Chondrocyte (in vitro differentiated cells): Measurements from ENCODE around the gene STS. TPM values are rescaled to one million over a fixed set of nuclear protein-coding genes. Genes with fewer than 3 reads are reported as not detected.

Source experiments
- DNase-seq: peaks from one replicate; pipeline ENCODE4 v3.0.0; 2021; ENCODE audit warnings: mixed read lengths, low spot score
- H3K27ac Mint-ChIP-seq: one replicate; pipeline ENCODE4 v1.8.0; 2021; ENCODE audit warnings: mild to moderate bottlenecking, moderate library complexity, mixed read lengths; ENCODE audit not compliant: unreplicated experiment
- H3K27me3 Mint-ChIP-seq: 2 replicates; pipeline ENCODE4 v1.8.0; 2021; ENCODE audit warnings: low read depth, mixed read lengths
- H3K36me3 Mint-ChIP-seq: 2 replicates; pipeline ENCODE4 v1.8.0; 2021; ENCODE audit warnings: low read depth, mixed read lengths
- H3K4me1 Mint-ChIP-seq: 2 replicates; pipeline ENCODE4 v1.8.0; 2021; ENCODE audit warnings: low read depth, mild to moderate bottlenecking, mixed read lengths
- H3K4me3 Mint-ChIP-seq: one replicate; pipeline ENCODE4 v1.8.0; 2021; ENCODE audit warnings: mild to moderate bottlenecking, moderate library complexity, mixed read lengths; ENCODE audit not compliant: unreplicated experiment
- H3K9me3 Mint-ChIP-seq: 2 replicates; pipeline ENCODE4 v1.8.0; 2021; ENCODE audit warnings: low read depth, mixed read lengths
- total RNA-seq: library from RNA; stranded (reverse); gene quantifications from 3 replicates; pipeline ENCODE4 v1.2.1, GENCODE V29; 2021
- TF ChIP-seq, protein P1 (sequence below): fragments of 200-600 bp; sonication (generic); IDR thresholded peaks from 2 replicates; pipeline ENCODE4 v1.5.0; 2021; ENCODE audit warnings: antibody characterized with exemption, mild to moderate bottlenecking, moderate library complexity

Gene STS
- total RNA-seq, 1 donor from 2014 or later, result 12.1 TPM

DNA sequence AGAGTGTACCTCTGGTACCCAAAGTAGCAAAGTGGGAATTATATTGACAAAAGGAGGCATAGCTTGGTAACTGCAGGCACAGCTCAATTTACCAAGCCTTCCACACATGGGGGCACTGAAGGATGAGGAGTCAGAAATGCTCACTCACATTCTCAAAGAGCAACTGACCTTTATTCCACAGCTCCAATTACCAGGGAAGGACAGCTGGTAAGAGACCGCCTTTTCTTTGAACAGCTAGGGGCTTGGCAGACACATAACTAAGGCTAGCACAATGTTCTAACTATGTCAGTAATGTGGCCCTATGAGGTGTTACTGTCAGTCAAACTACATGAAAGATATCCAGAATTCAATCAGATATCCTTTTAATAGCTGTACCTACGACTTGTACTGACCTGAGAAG lies 20.5 kb upstream of the STS start:
- Mint-ChIP-seq H3K36me3 (peaks cover 3% of the 10 kb centered on the region), H3K9me3 (no peaks in the 10 kb centered on the region), H3K4me3 (no peak overlapping the region), H3K4me1 (peaks cover 3% of the 10 kb centered on the region), H3K27ac (no peak overlapping the region), H3K27me3 (no peaks in the 10 kb centered on the region)
- DNase-seq, result no peak
- TF ChIP-seq, protein P1, sequence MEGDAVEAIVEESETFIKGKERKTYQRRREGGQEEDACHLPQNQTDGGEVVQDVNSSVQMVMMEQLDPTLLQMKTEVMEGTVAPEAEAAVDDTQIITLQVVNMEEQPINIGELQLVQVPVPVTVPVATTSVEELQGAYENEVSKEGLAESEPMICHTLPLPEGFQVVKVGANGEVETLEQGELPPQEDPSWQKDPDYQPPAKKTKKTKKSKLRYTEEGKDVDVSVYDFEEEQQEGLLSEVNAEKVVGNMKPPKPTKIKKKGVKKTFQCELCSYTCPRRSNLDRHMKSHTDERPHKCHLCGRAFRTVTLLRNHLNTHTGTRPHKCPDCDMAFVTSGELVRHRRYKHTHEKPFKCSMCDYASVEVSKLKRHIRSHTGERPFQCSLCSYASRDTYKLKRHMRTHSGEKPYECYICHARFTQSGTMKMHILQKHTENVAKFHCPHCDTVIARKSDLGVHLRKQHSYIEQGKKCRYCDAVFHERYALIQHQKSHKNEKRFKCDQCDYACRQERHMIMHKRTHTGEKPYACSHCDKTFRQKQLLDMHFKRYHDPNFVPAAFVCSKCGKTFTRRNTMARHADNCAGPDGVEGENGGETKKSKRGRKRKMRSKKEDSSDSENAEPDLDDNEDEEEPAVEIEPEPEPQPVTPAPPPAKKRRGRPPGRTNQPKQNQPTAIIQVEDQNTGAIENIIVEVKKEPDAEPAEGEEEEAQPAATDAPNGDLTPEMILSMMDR, result no peak

GRCh38 chrX:7131621-7132020 lies 15.9 kb upstream of the STS start:
- no peaks in the 10 kb centered on the region for H3K9me3 Mint-ChIP-seq
- no peaks in the 10 kb centered on the region for H3K36me3 Mint-ChIP-seq
- H3K4me3 Mint-ChIP-seq, result no peak overlapping the region
- no peak for DNase-seq
- H3K27me3 Mint-ChIP-seq, result no peaks in the 10 kb centered on the region
- TF ChIP-seq, protein P1, result no peak
- peaks cover 21% of the 10 kb centered on the region for H3K4me1 Mint-ChIP-seq
- H3K27ac Mint-ChIP-seq, result no peak overlapping the region

DNA sequence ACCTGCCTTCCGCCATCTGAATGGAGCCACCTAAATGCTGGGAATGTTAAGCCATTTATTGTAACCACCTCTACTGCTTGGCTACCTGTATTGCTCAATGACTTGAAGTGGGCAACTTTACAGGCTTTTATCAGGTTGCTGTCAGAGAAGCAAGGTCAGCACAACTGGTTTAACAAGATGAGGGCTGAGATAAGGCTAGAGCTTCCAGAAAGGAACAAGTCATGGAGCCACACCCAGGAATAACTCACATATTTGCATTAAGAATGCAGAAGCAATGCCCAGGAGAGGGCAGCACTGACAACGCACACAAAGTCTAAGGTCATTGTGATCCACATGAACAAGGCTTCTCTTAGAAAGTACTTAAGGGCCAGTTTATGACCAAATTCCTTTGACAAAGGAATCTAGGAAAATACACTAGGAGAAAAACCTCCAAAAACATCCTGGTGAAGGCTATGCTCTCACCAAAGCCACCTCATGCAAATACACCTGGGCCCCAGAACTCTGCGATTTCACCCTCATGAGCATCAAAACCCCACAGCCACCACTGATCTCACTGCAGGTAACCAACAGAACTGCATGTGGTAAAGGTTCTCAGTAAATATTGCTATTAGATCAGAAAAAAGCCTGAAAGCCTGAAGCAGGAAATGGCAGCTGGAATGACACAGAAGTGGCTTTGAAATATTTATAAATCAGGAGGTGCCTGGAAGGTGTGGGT lies 15.0 kb upstream of the STS start:
- DNase-seq, result no peak
- TF ChIP-seq, protein P1, result peak; percentile 85
- Mint-ChIP-seq H3K27me3 (no peaks in the 10 kb centered on the region), H3K4me3 (no peak overlapping the region), H3K27ac (peak overlapping the region; percentile 69), H3K9me3 (no peaks in the 10 kb centered on the region), H3K36me3 (no peaks in the 10 kb centered on the region), H3K4me1 (peaks cover 21% of the 10 kb centered on the region)

GRCh38 chrX:7133050-7133440 lies 14.5 kb upstream of the STS start:
- no peak overlapping the region for H3K4me3 Mint-ChIP-seq
- DNase-seq, result no peak
- no peaks in the 10 kb centered on the region for H3K9me3 Mint-ChIP-seq
- H3K27me3 Mint-ChIP-seq, result no peaks in the 10 kb centered on the region
- TF ChIP-seq, protein P1, result no peak
- no peaks in the 10 kb centered on the region for H3K36me3 Mint-ChIP-seq
- H3K27ac Mint-ChIP-seq, result peak overlapping the region; percentile 69
- peaks cover 21% of the 10 kb centered on the region for H3K4me1 Mint-ChIP-seq

GRCh38 chrX:7134981-7135380 lies 12.5 kb upstream of the STS start:
- DNase-seq, result no peak
- Mint-ChIP-seq H3K36me3 (no peaks in the 10 kb centered on the region), H3K4me1 (peaks cover 33% of the 10 kb centered on the region), H3K9me3 (no peaks in the 10 kb centered on the region), H3K27me3 (no peaks in the 10 kb centered on the region), H3K27ac (no peak overlapping the region), H3K4me3 (no peak overlapping the region)
- TF ChIP-seq, protein P1, result no peak
